ENCODE results near the gene PDE8A. TPM values are rescaled to one million over a fixed set of nuclear protein-coding genes. Genes with fewer than 3 reads are reported as not detected.
"Not testable (repeated sequence)": the region's sequence is repeated elsewhere in the genome, so short reads cannot be mapped to it uniquely, and the experiment has no call there.

PDE8A gene
- total RNA-seq, 1 experiment from 2014 or later = 16.4 TPM

GRCh38 chr15:84961707-84962106, 19.9 kb upstream of the PDE8A start:
- DNase-seq (ENCODE audit: low spot score) = no peak

GRCh38 chr15:84962955-84963354, 18.7 kb upstream of the PDE8A start:
- DNase-seq (ENCODE audit: low spot score) = peak; percentile 31

DNA sequence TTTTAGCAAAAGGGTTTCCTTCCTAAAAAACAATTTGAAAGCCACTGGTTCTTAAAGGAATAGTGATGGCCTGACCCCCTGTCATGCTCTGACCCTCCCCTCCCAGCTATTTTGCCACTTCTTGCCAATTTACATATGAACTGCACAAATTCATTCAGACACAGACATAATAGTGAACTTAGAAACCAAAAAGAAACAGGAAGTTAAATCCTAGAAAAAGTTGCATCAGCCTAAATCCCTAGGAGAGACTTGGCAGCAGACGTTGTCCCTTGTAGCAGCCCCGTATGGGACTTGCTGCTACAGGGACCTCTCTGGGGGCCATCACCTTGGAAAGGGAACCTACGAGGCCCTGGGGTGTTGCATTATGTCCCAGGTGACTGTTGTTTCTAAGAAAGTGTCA, 14.3 kb upstream of the PDE8A start:
- no peak for DNase-seq (ENCODE audit: low spot score)

DNA sequence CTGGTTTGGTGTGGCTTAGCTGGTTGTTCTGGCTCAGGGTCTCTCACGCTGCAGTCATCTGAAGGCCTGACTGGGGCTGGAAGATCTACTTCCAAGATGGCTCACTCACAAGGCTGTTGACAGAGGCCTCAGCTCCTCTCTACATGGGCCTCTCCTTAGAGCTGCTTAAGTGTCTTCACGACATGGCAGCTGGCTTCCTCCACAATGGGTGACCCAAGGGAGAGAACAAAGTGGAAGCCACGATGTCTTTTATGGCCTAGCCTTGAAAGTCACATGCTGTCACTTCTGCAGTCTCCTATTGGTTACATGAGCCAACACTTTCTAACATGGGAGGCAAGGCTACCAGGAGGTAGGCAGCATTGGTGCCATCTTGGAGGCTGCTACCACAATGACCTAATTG, 13.4 kb upstream of the PDE8A start:
- DNase-seq (ENCODE audit: low spot score) = no peak

DNA sequence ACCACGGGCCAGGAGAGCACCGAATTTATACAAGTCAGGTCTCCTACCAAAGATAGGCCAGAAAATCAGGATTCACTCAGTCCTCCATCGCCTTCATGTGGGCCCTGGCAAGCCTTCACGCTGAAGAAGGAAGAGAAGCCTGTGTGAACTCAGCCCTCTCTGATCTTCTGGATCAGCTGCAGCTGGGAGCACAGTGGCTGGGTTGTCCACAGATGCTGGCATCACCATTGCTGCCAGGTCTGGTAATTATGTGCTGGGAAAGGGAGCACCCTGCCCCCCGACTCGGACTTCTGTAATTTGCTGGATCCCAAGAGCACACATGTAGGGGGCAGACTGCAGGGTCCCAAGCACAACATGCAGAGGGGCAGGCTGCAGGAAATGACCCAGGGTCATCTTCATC, 12.4 kb upstream of the PDE8A start:
- no peak for DNase-seq (ENCODE audit: low spot score)

DNA sequence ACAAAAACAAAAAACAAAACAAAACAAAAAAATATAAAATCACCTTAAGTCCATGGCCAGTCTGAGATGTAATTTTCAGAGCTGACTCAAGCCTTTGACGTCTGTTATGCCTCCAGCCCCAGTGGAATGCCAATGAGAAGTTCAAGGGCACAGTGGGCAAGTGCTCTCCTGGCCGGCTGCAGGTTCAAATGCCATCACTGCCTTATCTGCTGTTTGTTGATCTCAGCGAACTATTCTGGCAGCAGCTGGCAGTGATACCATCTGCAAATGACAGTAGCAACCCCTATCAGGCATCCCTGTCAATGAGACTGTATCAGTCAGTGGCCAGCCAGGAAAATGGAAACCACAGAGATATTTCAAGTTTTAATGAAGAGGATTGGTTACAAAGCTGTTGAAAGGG, 10.8 kb upstream of the PDE8A start:
- no peak for DNase-seq (ENCODE audit: low spot score)

- no peak for DNase-seq (ENCODE audit: low spot score)
These were observed 7.9 kb upstream of the PDE8A start for GRCh38 chr15:84973492-84974460.

DNA sequence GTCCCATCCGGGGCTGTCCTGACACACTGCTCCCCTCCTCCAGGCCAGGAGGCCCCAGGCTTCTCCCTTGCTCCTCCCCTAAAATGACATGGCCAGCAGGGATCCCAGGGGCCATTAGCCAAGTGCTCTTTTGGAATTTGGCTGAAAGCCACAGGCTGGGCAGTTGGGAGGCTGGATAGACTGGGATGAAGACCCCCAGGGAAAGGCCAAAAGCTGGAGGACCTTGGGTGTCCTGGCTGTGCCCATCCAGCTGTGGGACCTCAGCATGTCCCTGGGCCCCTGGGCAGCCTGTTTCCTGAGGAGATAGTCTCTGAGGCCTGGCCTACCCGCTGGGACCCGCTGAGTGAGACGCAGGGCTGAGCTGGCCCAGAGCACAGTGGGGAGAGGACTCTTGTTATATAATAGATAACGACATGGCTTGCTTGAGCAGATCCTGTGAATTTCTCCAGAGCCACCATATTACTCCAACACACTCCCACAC, 5.7 kb upstream of the PDE8A start:
- DNase-seq (ENCODE audit: low spot score) = no peak

DNA sequence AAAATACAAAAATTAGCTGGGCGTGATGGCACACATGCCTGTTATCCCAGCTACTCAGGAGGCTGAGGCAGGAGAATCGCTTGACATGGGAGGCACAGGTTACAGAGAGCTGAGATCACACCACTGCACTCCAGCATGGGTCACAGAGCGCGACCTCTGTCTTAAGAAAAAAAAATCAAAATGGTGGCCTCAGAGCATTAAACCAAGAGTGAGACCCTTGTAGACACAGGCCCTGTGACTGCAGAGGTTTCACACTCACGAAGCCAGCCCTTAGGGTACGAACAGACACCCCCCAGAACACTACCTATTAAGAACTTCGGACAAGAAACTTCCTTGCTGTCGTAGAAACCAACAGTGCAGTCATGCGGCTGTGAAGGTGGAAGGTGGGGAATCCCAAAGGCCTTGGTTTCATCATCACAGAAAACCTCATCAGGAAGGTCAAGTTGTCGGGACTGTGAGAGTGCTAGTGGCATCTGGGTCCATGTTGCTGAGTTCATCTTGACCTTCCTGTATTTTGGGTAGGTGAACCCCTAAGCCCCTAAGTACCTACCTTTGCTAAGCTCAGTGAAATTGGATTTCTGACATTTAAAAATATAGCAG, 4.8 kb upstream of the PDE8A start:
- no peak for DNase-seq (ENCODE audit: low spot score)

GRCh38 chr15:84979651-84980050, 2.0 kb upstream of the PDE8A start:
- DNase-seq (ENCODE audit: low spot score) = no peak

- DNase-seq (ENCODE audit: low spot score) = peak; percentile 73
These were observed 1.2 kb upstream of the PDE8A start for GRCh38 chr15:84980196-84981053.

- DNase-seq (ENCODE audit: low spot score) = peak; percentile 93
These were observed 474 bp upstream of the PDE8A start for GRCh38 chr15:84981054-84981710.

GRCh38 chr15:84982301-84982920, 755 bp downstream of the PDE8A start:
- DNase-seq (ENCODE audit: low spot score) = no peak

- no peak for DNase-seq (ENCODE audit: low spot score)
These were observed 1.6 kb downstream of the PDE8A start for GRCh38 chr15:84983294-84983693.

DNA sequence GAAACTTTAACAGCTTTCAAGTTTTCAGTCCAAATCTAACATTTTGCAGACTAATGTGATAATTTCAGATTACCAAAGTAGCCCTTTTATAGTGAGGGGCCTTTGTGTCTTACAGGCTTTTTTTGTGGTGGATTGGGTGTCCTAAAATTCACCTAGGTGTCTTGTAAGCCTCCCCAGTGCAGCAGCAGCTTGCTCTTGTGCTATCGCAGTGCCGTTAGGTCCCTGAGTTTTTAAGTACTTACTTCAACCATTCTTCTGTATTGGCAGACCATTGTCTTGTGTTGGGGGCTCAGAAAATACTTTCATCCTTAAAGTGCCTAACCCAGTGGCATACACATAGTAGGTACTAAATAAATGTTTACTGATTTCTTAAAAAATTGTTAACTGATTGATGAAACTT, 2.1 kb downstream of the PDE8A start:
- no peak for DNase-seq (ENCODE audit: low spot score)

DNA sequence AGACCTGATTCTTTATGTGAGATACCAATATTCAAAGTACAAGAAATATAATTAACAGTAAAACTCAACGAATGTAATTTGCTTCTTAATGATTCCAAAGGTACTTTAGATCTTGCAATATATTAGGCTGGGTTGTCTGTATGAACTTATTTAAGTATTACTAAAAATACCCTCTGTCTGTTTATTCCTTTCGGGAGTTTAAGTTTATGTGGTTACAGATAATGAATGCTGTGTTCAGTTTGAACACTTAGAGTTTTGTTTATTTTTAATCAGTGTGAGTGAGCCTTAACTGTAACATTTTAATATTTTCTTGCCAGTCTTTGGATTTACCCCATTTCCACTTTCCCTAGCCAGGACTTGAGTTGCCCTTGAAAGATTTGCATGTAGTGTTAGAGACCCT, 3.5 kb downstream of the PDE8A start:
- DNase-seq (ENCODE audit: low spot score) = no peak

DNA sequence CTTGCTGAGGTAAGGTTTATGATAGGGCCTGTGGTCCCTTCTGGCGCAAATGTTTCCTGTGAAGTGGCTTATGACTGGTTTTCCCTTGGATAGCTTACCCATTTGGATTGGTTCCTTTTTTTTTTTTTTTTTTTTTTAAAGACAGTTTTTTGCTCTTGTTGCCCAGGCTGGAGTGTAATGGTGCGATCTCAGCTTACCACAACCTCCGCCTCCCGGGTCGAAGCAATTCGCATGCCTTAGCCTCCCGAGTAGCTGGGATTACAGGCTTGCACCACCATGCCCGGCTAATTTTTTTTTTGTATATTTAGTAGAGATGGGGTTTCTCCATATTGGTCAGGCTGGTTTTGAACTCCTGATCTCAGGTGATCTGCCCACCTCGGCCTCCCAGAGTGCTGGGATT, 5.7 kb downstream of the PDE8A start:
- not testable (repeated sequence) for DNase-seq (ENCODE audit: low spot score)

GRCh38 chr15:84987949-84988624, 6.4 kb downstream of the PDE8A start:
- DNase-seq (ENCODE audit: low spot score) = no peak

- no peak for DNase-seq (ENCODE audit: low spot score)
These were observed 7.4 kb downstream of the PDE8A start for GRCh38 chr15:84988909-84989644.

GRCh38 chr15:84990507-84990906, 8.9 kb downstream of the PDE8A start:
- no peak for DNase-seq (ENCODE audit: low spot score)

All from H4 (cell line).